HEK293T (cell line): ENCODE data around the gene MBOAT1.

Experiments used
- CTCF ChIA-PET: fragments of 350-600 bp; formaldehyde crosslinking; extraction: SDS; loops from one replicate; lab custom pipeline; 2021; ENCODE audit warnings: antibody characterized with exemption, inconsistent platforms; lab: Yijun Ruan, JAX
- POLR2A ChIA-PET: fragments of 350-600 bp; formaldehyde crosslinking; extraction: SDS; loops from one replicate; lab custom pipeline; 2020; ENCODE audit warnings: antibody characterized with exemption, inconsistent platforms; lab: Yijun Ruan, JAX
- DNase-seq: peaks from one replicate; pipeline ENCODE4 v3.0.0; 2012; ENCODE audit warnings: mixed read lengths; ENCODE audit errors: extremely low spot score
- ARNT ChIP-seq: fragments of 450-650 bp; IDR thresholded peaks from 2 replicates; pipeline ENCODE4 v1.6.1; 2017; ENCODE audit warnings: mild to moderate bottlenecking
- BHLHE40 ChIP-seq: fragments of 450-650 bp; IDR thresholded peaks from 2 replicates; pipeline ENCODE4 v1.6.1; 2016; ENCODE audit warnings: mild to moderate bottlenecking, moderate library complexity, borderline replicate concordance
- CTBP1 ChIP-seq: fragments of 450-650 bp; IDR thresholded peaks from 2 replicates; pipeline ENCODE4 v1.6.1; 2016; ENCODE audit warnings: borderline replicate concordance
- ELF4 ChIP-seq: fragments of 450-650 bp; IDR thresholded peaks from 2 replicates; pipeline ENCODE4 v1.6.1; 2017; ENCODE audit warnings: antibody characterized with exemption
- FOXA1 ChIP-seq: fragments of 450-650 bp; IDR thresholded peaks from 2 replicates; pipeline ENCODE4 v1.6.1; 2016; ENCODE audit warnings: mild to moderate bottlenecking
- FOXK2 ChIP-seq: fragments of 450-650 bp; IDR thresholded peaks from 2 replicates; pipeline ENCODE4 v1.6.1; 2016; ENCODE audit warnings: mild to moderate bottlenecking
- FOXM1 ChIP-seq: fragments of 450-650 bp; IDR thresholded peaks from 2 replicates; pipeline ENCODE4 v1.6.1; 2017; ENCODE audit warnings: mild to moderate bottlenecking, borderline replicate concordance
- HDGF ChIP-seq: fragments of 450-650 bp; IDR thresholded peaks from 2 replicates; pipeline ENCODE4 v1.6.1; 2017; ENCODE audit warnings: antibody characterized with exemption, borderline replicate concordance
- L3MBTL2 ChIP-seq: fragments of 450-650 bp; conservative IDR thresholded peaks from 2 replicates; pipeline ENCODE4 v1.6.1; 2016; ENCODE audit warnings: mild to moderate bottlenecking
- LEF1 ChIP-seq: fragments of 450-650 bp; IDR thresholded peaks from 2 replicates; pipeline ENCODE4 v1.6.1; 2017; ENCODE audit warnings: mild to moderate bottlenecking, borderline replicate concordance
- NFRKB ChIP-seq: fragments of 450-650 bp; IDR thresholded peaks from 2 replicates; pipeline ENCODE4 v1.6.1; 2016; ENCODE audit warnings: mild to moderate bottlenecking, moderate library complexity
- SP1 ChIP-seq: fragments of 450-650 bp; IDR thresholded peaks from 2 replicates; pipeline ENCODE4 v1.6.1; 2017
- SUZ12 ChIP-seq: fragments of 450-650 bp; IDR thresholded peaks from 2 replicates; pipeline ENCODE4 v1.6.1; 2016; ENCODE audit warnings: mild to moderate bottlenecking
- TARDBP ChIP-seq: fragments of 450-650 bp; IDR thresholded peaks from 2 replicates; pipeline ENCODE4 v1.6.1; 2016
- ZNF384 ChIP-seq: fragments of 450-650 bp; IDR thresholded peaks from 2 replicates; pipeline ENCODE4 v1.6.1; 2016
- TF ChIP-seq, protein P1 (sequence below): fragments of 450-650 bp; IDR thresholded peaks from 2 replicates; pipeline ENCODE4 v1.6.1; 2016

The MBOAT1 gene

GRCh38 chr6:20178327-20178726 is 33.9 kb downstream of the MBOAT1 start:
- ChIA-PET CTCF (interaction anchor here (0.6 kb wide), 1 partner anchor 1838 kb away, joined by 3 read pairs; no protein-coding TSS in a partner anchor), POLR2A (no interaction called here)
- DNase-seq: no peak
- TF ChIP-seq FOXA1 (no peak), SUZ12 (no peak), HDGF (no peak), BHLHE40 (no peak), ZNF384 (no peak), ARNT (no peak), ELF4 (no peak), LEF1 (no peak)
- TF ChIP-seq, protein P1, sequence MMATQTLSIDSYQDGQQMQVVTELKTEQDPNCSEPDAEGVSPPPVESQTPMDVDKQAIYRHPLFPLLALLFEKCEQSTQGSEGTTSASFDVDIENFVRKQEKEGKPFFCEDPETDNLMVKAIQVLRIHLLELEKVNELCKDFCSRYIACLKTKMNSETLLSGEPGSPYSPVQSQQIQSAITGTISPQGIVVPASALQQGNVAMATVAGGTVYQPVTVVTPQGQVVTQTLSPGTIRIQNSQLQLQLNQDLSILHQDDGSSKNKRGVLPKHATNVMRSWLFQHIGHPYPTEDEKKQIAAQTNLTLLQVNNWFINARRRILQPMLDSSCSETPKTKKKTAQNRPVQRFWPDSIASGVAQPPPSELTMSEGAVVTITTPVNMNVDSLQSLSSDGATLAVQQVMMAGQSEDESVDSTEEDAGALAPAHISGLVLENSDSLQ: no peak

DNA sequence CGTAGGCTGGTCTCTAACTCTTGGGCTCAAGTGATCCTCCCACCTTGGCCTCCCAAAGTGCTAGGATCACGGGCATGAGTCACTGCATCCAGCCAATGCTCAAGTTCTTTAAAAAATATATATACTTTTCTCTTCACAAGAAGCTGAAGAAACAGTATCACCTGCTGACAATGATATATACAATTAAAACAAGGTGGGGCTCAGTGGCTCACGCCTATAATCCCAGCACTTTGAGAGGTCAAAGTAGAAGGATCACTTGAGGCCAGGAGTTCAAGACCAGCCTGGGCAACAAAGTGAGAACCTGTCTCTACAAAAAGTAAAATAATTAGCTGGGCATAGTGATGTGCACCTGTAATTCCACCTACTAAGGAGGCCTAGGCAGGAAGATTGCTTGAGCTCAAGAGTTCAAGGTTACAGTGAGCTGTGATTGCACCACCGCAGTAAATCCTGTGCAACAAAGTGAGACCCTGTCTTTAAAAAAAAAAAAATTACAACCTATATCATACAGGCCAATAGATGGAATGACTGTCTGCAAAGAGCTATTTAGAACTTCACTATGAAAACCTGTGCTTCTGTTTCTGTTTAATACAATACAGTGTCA is 36.4 kb downstream of the MBOAT1 start:
- POLR2A ChIA-PET: no interaction called here
- DNase-seq: no peak
- TF ChIP-seq HDGF (no peak), SUZ12 (no peak), TARDBP (no peak), ZNF384 (no peak), SP1 (no peak), FOXA1 (no peak), FOXM1 (no peak), BHLHE40 (no peak)
- TF ChIP-seq, protein P1: no peak
- CTCF ChIA-PET: no interaction called here

GRCh38 chr6:20173833-20174792 is 38.2 kb downstream of the MBOAT1 start:
- ChIA-PET CTCF (interaction anchor here (1.0 kb wide), 1 partner anchor 116 kb away, joined by 3 read pairs; no protein-coding TSS in a partner anchor), POLR2A (no interaction called here)
- TF ChIP-seq FOXM1 (no peak), SUZ12 (no peak), TARDBP (no peak), ELF4 (no peak), FOXA1 (no peak), ZNF384 (no peak), CTBP1 (no peak), ARNT (no peak), NFRKB (no peak), FOXK2 (no peak), L3MBTL2 (no peak), LEF1 (no peak), BHLHE40 (no peak), HDGF (no peak), SP1 (no peak)
- TF ChIP-seq, protein P1: no peak
- no peak for DNase-seq

DNA sequence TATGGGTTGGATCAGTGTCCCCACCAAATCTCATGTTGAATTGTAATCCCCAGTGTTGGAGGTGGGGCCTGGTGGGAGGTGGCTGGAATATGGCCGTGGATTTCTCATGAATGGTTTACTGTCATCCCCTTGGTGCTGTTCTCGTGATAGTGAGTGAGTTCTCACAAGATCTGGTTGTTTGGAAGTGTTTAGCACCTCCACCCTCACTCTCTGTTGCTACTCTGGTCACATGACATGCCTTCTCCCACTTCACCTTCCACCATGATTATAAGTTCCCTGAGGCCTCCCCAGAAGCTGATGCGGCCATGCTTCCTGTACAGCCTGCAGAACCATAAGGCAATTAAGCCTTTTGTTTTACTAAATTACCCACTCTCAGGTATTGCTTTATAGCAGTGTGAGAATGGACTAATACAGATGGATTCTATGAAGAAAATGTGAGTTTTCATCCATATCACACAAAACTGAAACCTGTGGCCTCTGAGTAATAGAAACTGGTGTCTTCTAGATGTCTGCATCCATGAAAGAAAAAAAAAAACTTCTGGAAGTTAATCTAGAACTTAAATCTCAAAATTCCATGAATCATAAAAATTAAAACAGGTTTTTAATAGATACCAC is 39.3 kb downstream of the MBOAT1 start:
- ChIA-PET CTCF (no interaction called here), POLR2A (no interaction called here)
- no peak for TF ChIP-seq HDGF
- no peak for TF ChIP-seq ZNF384
- TF ChIP-seq LEF1: no peak
- no peak for TF ChIP-seq NFRKB
- no peak for TF ChIP-seq SUZ12
- TF ChIP-seq FOXK2: no peak
- TF ChIP-seq FOXM1: no peak
- no peak for TF ChIP-seq FOXA1
- TF ChIP-seq, protein P1: no peak
- no peak for TF ChIP-seq TARDBP
- TF ChIP-seq L3MBTL2: no peak
- no peak for TF ChIP-seq BHLHE40
- TF ChIP-seq CTBP1: no peak
- TF ChIP-seq SP1: no peak
- no peak for TF ChIP-seq ELF4
- no peak for TF ChIP-seq ARNT
- no peak for DNase-seq
